A549 (cell line): ENCODE measurements around the gene POLD4. TPM values are rescaled to one million over a fixed set of nuclear protein-coding genes. Genes with fewer than 3 reads are reported as not detected.

Experiments used
- ATAC-seq, 2 experiments: fragments of 200-7000 bp in 1 of 2; fragments of >200 bp in 1 of 2; cut with Nextera tagmentation in 1 of 2; cut with Tn5 transposase in 1 of 2; 3 replicates each; pipeline versions ENCODE4 v1.8.0 to v1.9.1; 2018 to 2020; ENCODE audit warnings: mild to moderate bottlenecking in 1 of 2, moderate library complexity in 1 of 2
- CTCF ChIA-PET: fragments of 300-600 bp; sonication (Branson Sonifier 250); formaldehyde crosslinking; extraction: SDS; loops from one replicate; lab custom pipeline; 2021; ENCODE audit warnings: antibody characterized with exemption, inconsistent platforms; lab: Yijun Ruan, JAX
- POLR2A ChIA-PET: fragments of 350-600 bp; formaldehyde crosslinking; extraction: SDS; loops from one replicate; lab custom pipeline; 2021; ENCODE audit warnings: antibody characterized with exemption, inconsistent platforms; lab: Yijun Ruan, JAX
- DNase-seq, 2 experiments: peaks; one replicate each; pipeline versions ENCODE4 v3.0.0 to v3.0.0-alpha.2; 2011 to 2016; ENCODE audit warnings: low read depth in 1 of 2, low spot score in 1 of 2
- FAIRE-seq: peaks from 2 replicates; lab custom pipeline; 2011; peaks lifted over from hg19 to GRCh38; lab: Jason Lieb, UNC
- H3K27ac ChIP-seq, 2 experiments: fragments of >200 bp; sonication (Bioruptor Twin); formaldehyde crosslinking; 3 replicates each; pipeline ENCODE4 v1.5.1; 2016 to 2017
- H3K4me1 ChIP-seq: fragments of >200 bp; sonication (Bioruptor Twin); formaldehyde crosslinking; 3 replicates; pipeline ENCODE4 v1.6.1; 2016
- H3K4me2 ChIP-seq: fragments of >200 bp; sonication (Bioruptor Twin); formaldehyde crosslinking; 3 replicates; pipeline ENCODE4 v1.6.1; 2016
- H3K4me3 ChIP-seq: fragments of >200 bp; sonication (Bioruptor Twin); formaldehyde crosslinking; 3 replicates; pipeline ENCODE4 v1.5.1; 2016
- H3K9me3 ChIP-seq: fragments of >200 bp; sonication (Bioruptor Twin); formaldehyde crosslinking; 3 replicates; pipeline ENCODE4 v1.6.1; 2016
- BCL3 ChIP-seq: fragments of >200 bp; sonication (Bioruptor Twin); formaldehyde crosslinking; IDR thresholded peaks from 3 replicates; pipeline ENCODE4 v1.6.1; 2016
- EHMT2 ChIP-seq: fragments of 200-600 bp; sonication (generic); IDR thresholded peaks from 2 replicates; pipeline ENCODE4 v1.6.1; 2016; ENCODE audit warnings: antibody characterized with exemption, low read depth, mild to moderate bottlenecking, moderate library complexity
- ESRRA ChIP-seq: fragments of 150-350 bp; IDR thresholded peaks from 2 replicates; pipeline ENCODE4 v1.6.1; 2014; ENCODE audit warnings: mild to moderate bottlenecking, low read length, borderline replicate concordance
- FOXS1 ChIP-seq: fragments of 250-450 bp; sonication (Bioruptor Pico); IDR thresholded peaks from 2 replicates; pipeline ENCODE4 v1.5.0; 2020; ENCODE audit warnings: mild to moderate bottlenecking, moderate library complexity
- GATA3 ChIP-seq: IDR thresholded peaks from 2 replicates; pipeline ENCODE4 v1.6.1; 2012; ENCODE audit warnings: borderline replicate concordance
- HMGXB4 ChIP-seq: fragments of 250-450 bp; sonication (Bioruptor Pico); IDR thresholded peaks from 2 replicates; pipeline ENCODE4 v1.5.0; 2021; ENCODE audit warnings: mild to moderate bottlenecking, moderate library complexity, borderline replicate concordance
- JUN ChIP-seq, 2 experiments: fragments of >200 bp; sonication (Bioruptor Twin); formaldehyde crosslinking; IDR thresholded peaks; 2 replicates in 1 of 2; 3 replicates in 1 of 2; pipeline ENCODE4 v1.6.1; 2016 to 2017
- KDM5A ChIP-seq: fragments of 200-600 bp; sonication (generic); IDR thresholded peaks from 2 replicates; pipeline ENCODE4 v1.6.1; 2016; ENCODE audit warnings: antibody characterized with exemption, mild to moderate bottlenecking
- NPAS2 ChIP-seq: fragments of 250-450 bp; sonication (Bioruptor Pico); IDR thresholded peaks from 2 replicates; pipeline ENCODE4 v1.8.0; 2022; ENCODE audit warnings: mild to moderate bottlenecking, moderate library complexity, borderline replicate concordance
- NR3C1 ChIP-seq: fragments of >200 bp; sonication (Bioruptor Twin); formaldehyde crosslinking; IDR thresholded peaks from 3 replicates; pipeline ENCODE4 v1.6.1; 2017
- POLR2A ChIP-seq: IDR thresholded peaks from 2 replicates; pipeline ENCODE4 v1.6.1; 2012; ENCODE audit warnings: mild to moderate bottlenecking, low read length
- POLR2AphosphoS2 ChIP-seq: conservative IDR thresholded peaks from 2 replicates; pipeline ENCODE4 v1.6.1; 2012; ENCODE audit warnings: low read length, improper control_type of control experiment, inconsistent platforms
- RARB ChIP-seq: fragments of 250-450 bp; sonication (Bioruptor Pico); IDR thresholded peaks from 2 replicates; pipeline ENCODE4 v1.8.0; 2021; ENCODE audit warnings: mild to moderate bottlenecking, moderate library complexity
- RCOR1 ChIP-seq: fragments of 150-350 bp; IDR thresholded peaks from 2 replicates; pipeline ENCODE4 v1.6.1; 2014; ENCODE audit warnings: antibody characterized with exemption, low read length, low read depth
- RFX5 ChIP-seq: fragments of 450-650 bp; IDR thresholded peaks from 2 replicates; pipeline ENCODE4 v1.7.1; 2014; ENCODE audit warnings: antibody characterized with exemption, mild to moderate bottlenecking, moderate library complexity
- RNF2 ChIP-seq: fragments of 200-600 bp; sonication (generic); IDR thresholded peaks from 2 replicates; pipeline ENCODE4 v1.6.1; 2016; ENCODE audit warnings: low read depth, mild to moderate bottlenecking, antibody characterized with exemption, moderate library complexity, borderline replicate concordance
- TFCP2L1 ChIP-seq: fragments of 250-450 bp; sonication (Bioruptor Pico); IDR thresholded peaks from 2 replicates; pipeline ENCODE4 v1.5.0; 2021; ENCODE audit warnings: mild to moderate bottlenecking
- ZNF302 ChIP-seq: fragments of 250-450 bp; sonication (Bioruptor Pico); IDR thresholded peaks from 2 replicates; pipeline ENCODE4 v1.9.0; 2021; ENCODE audit warnings: inconsistent platforms, mild to moderate bottlenecking, moderate library complexity
- WGBS: methylation state at CpG from one replicate; pipeline ENCODE4 v1.1.6; 2017; ENCODE audit errors: missing lambda C conversion rate; 5-methylcytosine and 5-hydroxymethylcytosine counted together
- polyA plus RNA-seq, 4 experiments: library from polyadenylated mRNA; depleted of rRNA in 3 of 4; stranded (reverse); fragments of >200 nt; fragmentation: RNase III in 1 of 4; extraction: RNeasy Plus Mini Kit Qiagen cat#74134 plus additional on column Dnase treatment in 1 of 4; gene quantifications; 2 replicates in 3 of 4; 3 replicates in 1 of 4; pipeline ENCODE4 v1.2.3, GENCODE V29; 2011 to 2017
- TF ChIP-seq, protein P1 (sequence below): fragments of 250-450 bp; sonication (Bioruptor Pico); IDR thresholded peaks from 2 replicates; pipeline ENCODE4 v1.5.0; 2020; ENCODE audit warnings: low read depth, mild to moderate bottlenecking, moderate library complexity
- TF ChIP-seq, protein P2 (sequence below): IDR thresholded peaks from 2 replicates; pipeline ENCODE4 v1.6.1; 2012

The POLD4 gene
- polyA plus RNA-seq, 2 of the 4 experiments (the other 2 are of a cell fraction) = 140 to 148 TPM

DNA sequence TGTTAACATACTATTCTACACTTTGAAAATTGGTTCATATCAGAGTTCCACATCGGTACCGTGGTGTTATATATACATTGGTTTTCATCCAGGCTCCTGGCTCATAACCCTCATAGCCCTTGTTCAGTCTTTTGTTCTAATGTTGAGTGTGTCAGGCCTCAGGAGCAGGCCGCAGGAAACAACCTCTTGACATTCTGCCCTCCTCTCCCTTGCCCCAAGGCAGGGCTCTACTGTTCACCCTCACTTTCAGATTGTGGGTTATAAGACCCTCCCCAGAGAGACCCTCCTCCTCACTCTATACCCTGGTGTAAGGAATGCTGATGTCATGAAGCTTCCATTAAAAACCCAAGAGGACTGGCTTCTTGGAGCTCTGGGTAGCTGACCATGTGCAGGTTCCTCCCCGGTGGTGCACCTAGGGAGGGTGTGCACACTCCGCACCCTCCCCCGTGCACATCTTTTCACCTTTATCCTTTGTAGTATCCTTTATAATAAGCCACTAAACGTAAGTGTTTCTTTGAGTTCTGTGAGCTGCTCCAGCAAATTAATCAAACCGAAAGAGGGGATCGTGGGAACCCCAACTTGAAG, 37.9 kb downstream of the POLD4 start:
- FAIRE-seq (no peak), ATAC-seq (no peak)
- no peak overlapping the region for H3K27ac ChIP-seq
- no peak for TF ChIP-seq KDM5A
- TF ChIP-seq, all 56 proteins: peak for 0
- no peak for DNase-seq
- CTCF ChIA-PET = interaction anchor here (0.6 to 12.3 kb wide), 11 partner anchors 12 to 846 kb away, joined by 3 to 178 read pairs (median 4); partner anchors contain the start of gene SSH3
- POLR2A ChIA-PET = interaction anchor here (2.5 kb wide), 1 partner anchor 49 kb away, joined by 11 read pairs; the partner anchor contains the start of gene GRK2
- Histone ChIP-seq H3K4me1 (peaks cover 14% of the 10 kb centered on the region), H3K4me2 (no peak overlapping the region), H3K9me3 (no peaks in the 10 kb centered on the region), H3K4me3 (no peak overlapping the region)
- 93% methylated on average over 9 of the region's 9 CpGs for WGBS

DNA sequence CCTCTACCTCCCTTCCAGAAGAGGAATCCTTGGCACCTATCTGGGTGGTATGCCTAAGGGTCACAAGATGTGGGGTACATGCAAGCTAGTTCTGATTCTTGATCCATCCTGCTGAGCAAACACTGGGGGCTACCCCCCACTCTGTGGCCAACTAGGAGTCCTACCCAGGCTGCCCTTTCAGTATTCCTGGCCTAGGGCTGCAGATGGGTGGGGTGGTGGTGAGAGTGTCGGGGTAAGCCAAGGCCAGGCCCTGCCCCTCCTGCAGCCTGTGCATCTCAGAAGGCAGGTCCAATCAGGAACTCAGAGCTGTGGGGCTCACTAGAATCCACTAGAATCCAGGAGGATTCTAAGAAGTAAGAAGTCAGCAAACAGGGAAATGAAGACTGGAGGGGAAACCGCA, 39.1 kb downstream of the POLD4 start:
- Histone ChIP-seq H3K4me3 (no peak overlapping the region), H3K4me1 (peaks cover 14% of the 10 kb centered on the region), H3K4me2 (no peak overlapping the region), H3K27ac (no peak overlapping the region), H3K9me3 (no peaks in the 10 kb centered on the region)
- TF ChIP-seq ESRRA (no peak), KDM5A (no peak), ZNF302 (no peak), NPAS2 (CRISPR knock-in tag) (no peak), EHMT2 (no peak), JUN (IDR thresholded peaks at IDR 0.05) (no peak), RNF2 (no peak), HMGXB4 (no peak), GATA3 (no peak), NR3C1 (no peak), RFX5 (no peak), POLR2AphosphoS2 (no peak), RCOR1 (no peak), BCL3 (no peak), RARB (CRISPR knock-in tag) (no peak), TFCP2L1 (no peak), FOXS1 (no peak), POLR2A (no peak)
- TF ChIP-seq, protein P1, sequence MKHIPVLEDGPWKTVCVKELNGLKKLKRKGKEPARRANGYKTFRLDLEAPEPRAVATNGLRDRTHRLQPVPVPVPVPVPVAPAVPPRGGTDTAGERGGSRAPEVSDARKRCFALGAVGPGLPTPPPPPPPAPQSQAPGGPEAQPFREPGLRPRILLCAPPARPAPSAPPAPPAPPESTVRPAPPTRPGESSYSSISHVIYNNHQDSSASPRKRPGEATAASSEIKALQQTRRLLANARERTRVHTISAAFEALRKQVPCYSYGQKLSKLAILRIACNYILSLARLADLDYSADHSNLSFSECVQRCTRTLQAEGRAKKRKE (CRISPR knock-in tag) = no peak
- TF ChIP-seq, protein P2, sequence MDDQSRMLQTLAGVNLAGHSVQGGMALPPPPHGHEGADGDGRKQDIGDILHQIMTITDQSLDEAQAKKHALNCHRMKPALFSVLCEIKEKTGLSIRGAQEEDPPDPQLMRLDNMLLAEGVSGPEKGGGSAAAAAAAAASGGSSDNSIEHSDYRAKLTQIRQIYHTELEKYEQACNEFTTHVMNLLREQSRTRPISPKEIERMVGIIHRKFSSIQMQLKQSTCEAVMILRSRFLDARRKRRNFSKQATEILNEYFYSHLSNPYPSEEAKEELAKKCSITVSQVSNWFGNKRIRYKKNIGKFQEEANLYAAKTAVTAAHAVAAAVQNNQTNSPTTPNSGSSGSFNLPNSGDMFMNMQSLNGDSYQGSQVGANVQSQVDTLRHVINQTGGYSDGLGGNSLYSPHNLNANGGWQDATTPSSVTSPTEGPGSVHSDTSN = no peak
- FAIRE-seq = no peak
- ATAC-seq = no peak
- 97% methylated on average over 2 of the region's 2 CpGs for WGBS
- no peak for DNase-seq
- ChIA-PET POLR2A (interaction anchor here (1.0 kb wide), 1 partner anchor 60 kb away, joined by 4 read pairs; no protein-coding TSS in a partner anchor), CTCF (interaction anchor here (1.0 to 12.3 kb wide), 8 partner anchors 14 to 69 kb away, joined by 3 to 178 read pairs (median 6); partner anchors contain the start of gene ANKRD13D)
